ENCODE results near the gene ARHGAP9.

ARHGAP9 gene

GRCh38 chr12:57430931-57431566 is 48.6 kb downstream of the ARHGAP9 start, which contains the start of gene R3HDM2:
TSS of gene R3HDM2 (minus strand) at chr12:57431043. CDS start at chr12:57310428, 120,615 bp downstream.
- Histone ChIP-seq H3K27ac (replicated peaks) (peak within 1 kb of the TSS; percentile 89), H3K4me3 (replicated peaks; ENCODE audit: insufficient read depth, low read length) (peak within 1 kb of the TSS; percentile 58), H3K27me3 (ENCODE audit: insufficient read depth, poor library complexity, severe bottlenecking) (no peaks in the 10 kb centered on the region)
- peak; percentile 90 to 97 for DNase-seq (ENCODE audit: low read depth in 1 of 2, low spot score in 1 of 2)
- TF ChIP-seq REST (IDR thresholded peaks at IDR 0.05; ENCODE audit: insufficient replicate concordance, low read depth) (no peak), POLR2AphosphoS5 (IDR thresholded peaks at IDR 0.05; ENCODE audit: low read depth) (peak; percentile 99), GABPA (IDR thresholded peaks at IDR 0.05; ENCODE audit: low read depth) (no peak), SPI1 (IDR thresholded peaks at IDR 0.05; ENCODE audit: borderline replicate concordance, low read depth) (no peak), CTCF (IDR thresholded peaks at IDR 0.05; ENCODE audit: insufficient read depth, low read length) (no peak)

GRCh38 chr12:57430112-57430930 is 49.3 kb downstream of the ARHGAP9 start:
- Histone ChIP-seq H3K27ac (replicated peaks) (peak overlapping the region; percentile 89), H3K27me3 (ENCODE audit: insufficient read depth, poor library complexity, severe bottlenecking) (no peaks in the 10 kb centered on the region), H3K4me3 (replicated peaks; ENCODE audit: insufficient read depth, low read length) (peak overlapping the region; percentile 58)
- no peak for TF ChIP-seq GABPA (IDR thresholded peaks at IDR 0.05; ENCODE audit: low read depth)
- 0 out of 2 replicates have a peak, but pooled peaks have one; percentile 20 for TF ChIP-seq POLR2AphosphoS5 (IDR thresholded peaks at IDR 0.05; ENCODE audit: low read depth)
- TF ChIP-seq SPI1 (IDR thresholded peaks at IDR 0.05; ENCODE audit: borderline replicate concordance, low read depth), result no peak
- peak; percentile 40 to 51 for DNase-seq (ENCODE audit: low read depth in 1 of 2, low spot score in 1 of 2)

- no peak for DNase-seq (ENCODE audit: low read depth in 1 of 2, low spot score in 1 of 2)
- Histone ChIP-seq H3K27ac (replicated peaks) (peak overlapping the region; percentile 89), H3K4me3 (replicated peaks; ENCODE audit: insufficient read depth, low read length) (peak overlapping the region; percentile 58), H3K27me3 (ENCODE audit: insufficient read depth, poor library complexity, severe bottlenecking) (no peaks in the 10 kb centered on the region)
- TF ChIP-seq REST (IDR thresholded peaks at IDR 0.05; ENCODE audit: insufficient replicate concordance, low read depth) (no peak), GABPA (IDR thresholded peaks at IDR 0.05; ENCODE audit: low read depth) (no peak), SPI1 (IDR thresholded peaks at IDR 0.05; ENCODE audit: borderline replicate concordance, low read depth) (no peak), POLR2AphosphoS5 (IDR thresholded peaks at IDR 0.05; ENCODE audit: low read depth) (no peak), CTCF (IDR thresholded peaks at IDR 0.05; ENCODE audit: insufficient read depth, low read length) (no peak)
Measured at GRCh38 chr12:57429473-57430111, 50.1 kb downstream of the ARHGAP9 start.

GRCh38 chr12:57428965-57429364 is 50.7 kb downstream of the ARHGAP9 start:
- Histone ChIP-seq H3K27me3 (ENCODE audit: insufficient read depth, poor library complexity, severe bottlenecking) (no peaks in the 10 kb centered on the region), H3K4me3 (replicated peaks; ENCODE audit: insufficient read depth, low read length) (no peak overlapping the region), H3K27ac (replicated peaks) (peak overlapping the region; percentile 89)
- DNase-seq (ENCODE audit: low read depth in 1 of 2, low spot score in 1 of 2), result no peak
- no peak for TF ChIP-seq SPI1 (IDR thresholded peaks at IDR 0.05; ENCODE audit: borderline replicate concordance, low read depth)
- TF ChIP-seq GABPA (IDR thresholded peaks at IDR 0.05; ENCODE audit: low read depth), result no peak
- TF ChIP-seq REST (IDR thresholded peaks at IDR 0.05; ENCODE audit: insufficient replicate concordance, low read depth), result no peak
- no peak for TF ChIP-seq POLR2AphosphoS5 (IDR thresholded peaks at IDR 0.05; ENCODE audit: low read depth)
- no peak for TF ChIP-seq CTCF (IDR thresholded peaks at IDR 0.05; ENCODE audit: insufficient read depth, low read length)
